NK-92 treated with Interleukin-12 subunit alpha and Interleukin-12 subunit beta, amount 100 ng/mL, for 24 hours (cell line): ENCODE results near the gene PUDP.
"Not testable (repeated sequence)": the region's sequence is repeated elsewhere in the genome, so short reads cannot be mapped to it uniquely, and the experiment has no call there.

Experiments
- DNase-seq: peaks from one replicate; lab custom pipeline; 2025; lab: John Stamatoyannopoulos, UW

Gene PUDP

DNA sequence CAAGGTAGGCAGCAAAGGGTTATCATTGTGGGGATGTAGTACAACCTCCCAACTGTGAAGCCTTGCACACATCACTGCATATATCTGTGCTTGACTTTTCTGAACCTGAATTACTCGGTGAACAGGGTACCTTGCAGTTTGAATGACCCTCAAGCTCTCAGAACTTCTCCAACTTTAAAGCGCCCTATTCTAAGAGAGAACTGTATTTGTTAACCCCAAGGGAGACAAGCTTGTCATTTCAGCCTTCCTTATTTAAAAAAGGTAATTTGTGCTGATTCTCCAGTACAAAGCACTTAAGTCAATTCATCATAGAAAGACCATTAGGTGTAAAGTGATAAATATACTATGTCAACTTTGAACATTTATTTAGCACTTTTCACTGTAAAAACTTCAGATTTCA, 122.5 kb downstream of the PUDP start:
- DNase-seq: no peak

GRCh38 chrX:7024850-7025249, 123.1 kb downstream of the PUDP start:
- DNase-seq: no peak

DNA sequence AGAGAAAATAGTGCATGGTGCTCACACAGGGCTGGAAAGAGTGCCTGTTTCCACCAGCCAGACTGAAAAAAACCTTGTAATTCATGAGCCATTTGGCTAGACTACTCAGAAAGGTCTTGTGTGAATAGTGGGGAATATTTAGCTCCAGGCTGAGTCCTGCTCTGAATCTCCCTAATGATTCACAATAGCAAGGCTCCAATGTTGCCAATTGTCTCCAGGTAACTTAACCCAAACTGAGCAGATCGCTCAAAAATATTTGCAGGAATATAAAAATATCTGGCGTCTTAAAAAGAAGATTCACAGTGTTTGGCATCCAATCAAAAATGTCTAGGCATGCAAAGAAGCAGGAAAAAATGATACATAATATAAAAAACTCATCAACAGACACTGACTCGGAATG, 125.0 kb downstream of the PUDP start:
- DNase-seq: not testable (repeated sequence)

- DNase-seq: no peak
These were observed 126.0 kb downstream of the PUDP start for GRCh38 chrX:7021991-7022390.

DNA sequence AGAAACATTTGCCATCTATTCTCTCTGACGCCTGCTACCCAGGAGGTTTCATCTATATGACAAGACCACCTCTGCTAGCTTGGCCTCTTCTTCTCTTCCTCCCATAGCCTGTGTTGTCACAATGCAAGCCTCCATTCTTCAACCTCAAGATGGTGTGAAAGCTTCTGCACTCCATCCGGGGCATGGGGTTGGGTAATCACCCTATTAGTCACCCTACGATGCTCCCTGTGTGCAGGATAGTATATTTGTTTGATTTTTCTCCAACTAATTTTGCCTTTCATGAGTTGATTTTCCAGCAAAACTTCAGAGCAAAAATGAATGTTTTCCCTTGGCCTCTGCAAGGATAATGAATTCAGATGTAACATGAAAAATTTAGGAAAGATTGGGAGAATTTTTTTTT, 128.4 kb downstream of the PUDP start:
- peak; percentile 28 for DNase-seq

DNA sequence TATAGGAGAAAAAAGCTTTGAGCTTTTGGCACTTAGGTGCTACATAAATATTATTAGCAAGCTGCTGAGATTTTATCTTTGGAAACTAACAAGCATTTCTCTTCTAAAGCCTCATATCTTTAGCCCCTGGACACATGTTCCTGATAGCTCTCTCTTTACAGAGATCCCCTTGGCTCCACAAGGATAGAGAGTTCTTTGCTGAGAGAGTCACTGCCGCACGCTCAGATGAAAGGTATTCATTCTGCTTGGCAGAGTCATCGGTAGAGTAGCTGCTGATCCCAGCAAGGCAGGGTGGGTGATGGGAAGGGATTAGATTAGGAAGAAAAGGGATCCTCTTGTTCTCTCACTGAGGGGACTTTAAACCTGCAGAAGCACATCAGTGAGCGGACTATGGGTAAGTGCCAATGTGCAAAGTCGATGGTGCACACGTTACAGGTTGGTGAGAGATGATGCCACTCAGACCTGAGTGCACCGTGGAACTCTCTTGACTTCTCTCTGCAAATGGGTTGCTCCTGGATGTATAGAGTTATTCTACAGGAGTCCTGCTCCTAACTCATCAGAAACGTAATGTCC, 135.6 kb downstream of the PUDP start:
- DNase-seq: not testable (repeated sequence)

DNA sequence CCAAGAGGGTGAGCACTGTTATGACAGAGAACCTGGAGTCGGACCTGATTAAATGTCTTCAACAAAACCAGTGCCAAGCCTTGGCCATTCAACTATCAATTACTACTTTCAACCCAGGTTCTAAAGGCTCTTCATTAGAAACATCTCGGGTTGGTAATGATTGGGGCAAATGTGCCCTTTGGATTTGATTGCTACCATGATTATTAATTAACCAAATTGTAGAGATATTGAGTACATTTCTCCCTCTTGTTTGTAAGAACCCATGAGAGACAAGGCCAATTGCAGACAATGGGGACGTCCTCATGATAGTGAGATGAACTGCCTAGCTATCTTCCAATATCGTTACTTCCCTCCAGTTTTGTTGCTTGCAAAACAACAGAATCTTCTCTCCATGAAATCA, 137.1 kb downstream of the PUDP start:
- DNase-seq: not testable (repeated sequence)

DNA sequence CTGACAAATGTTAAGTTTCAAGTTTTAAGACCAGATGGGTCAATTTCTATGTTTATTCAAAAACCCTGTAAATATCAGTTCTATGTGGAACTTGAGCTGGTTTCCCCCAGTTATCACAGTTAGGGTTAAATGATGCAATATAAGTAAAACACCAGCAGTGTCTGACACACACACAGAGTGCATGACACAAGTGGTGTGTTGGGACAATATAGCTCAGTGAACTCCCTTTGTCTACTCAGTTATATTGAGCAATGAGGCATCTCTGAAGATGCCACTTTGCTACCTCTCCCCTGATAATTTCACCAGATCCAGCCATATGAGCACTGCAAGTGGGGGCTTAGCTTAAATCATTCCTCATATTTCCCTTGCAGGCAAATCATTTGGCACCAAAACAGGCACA, 140.6 kb downstream of the PUDP start:
- not testable (repeated sequence) for DNase-seq
